WERI-Rb-1 (cell line): Measurements from ENCODE around the gene GSTT2.

Experiments
- DNase-seq: peaks from one replicate; pipeline ENCODE4 v3.0.0-alpha.2; 2020
- H3K27ac ChIP-seq: fragments of 250-450 bp; sonication (Bioruptor Pico); 2 replicates; pipeline ENCODE4 v1.5.1; 2020; ENCODE audit warnings: mild to moderate bottlenecking, moderate library complexity
- H3K27me3 ChIP-seq: fragments of 250-450 bp; sonication (Bioruptor Pico); 2 replicates; pipeline ENCODE4 v1.5.1; 2021; ENCODE audit warnings: mild to moderate bottlenecking, low read depth, moderate library complexity; ENCODE audit not compliant: insufficient read depth, severe bottlenecking
- H3K36me3 ChIP-seq: fragments of 250-450 bp; sonication (Bioruptor Pico); 2 replicates; pipeline ENCODE4 v1.5.1; 2020; ENCODE audit warnings: mild to moderate bottlenecking, moderate library complexity
- H3K4me3 ChIP-seq: 2 replicates; pipeline ENCODE4 v1.5.1; 2011; ENCODE audit warnings: low read depth, mild to moderate bottlenecking, control low read depth, low read length
- H3K9me3 ChIP-seq: fragments of 250-450 bp; sonication (Bioruptor Pico); 2 replicates; pipeline ENCODE4 v1.5.1; 2021; ENCODE audit warnings: mild to moderate bottlenecking, moderate library complexity; ENCODE audit not compliant: severe bottlenecking
- CTCF ChIP-seq: IDR thresholded peaks from 2 replicates; pipeline ENCODE4 v1.5.1; 2011; ENCODE audit warnings: low read depth, mild to moderate bottlenecking, control low read depth, inconsistent platforms, low read length

GSTT2 gene

GRCh38 chr22:24010018-24010391 lies 30.1 kb downstream of the GSTT2 start:
- H3K4me3 ChIP-seq = no peak overlapping the region
- TF ChIP-seq CTCF = no peak
- H3K36me3 ChIP-seq = 0 out of 2 replicates have a peak, but pooled peaks cover 3% of the 10 kb centered on the region
- H3K27me3 ChIP-seq = no peaks in the 10 kb centered on the region
- H3K27ac ChIP-seq = no peak overlapping the region
- DNase-seq = no peak
- no peaks in the 10 kb centered on the region for H3K9me3 ChIP-seq

GRCh38 chr22:24011735-24012068 lies 31.8 kb downstream of the GSTT2 start:
- Histone ChIP-seq H3K4me3 (peak overlapping the region; percentile 98), H3K36me3 (peaks cover 6% of the 10 kb centered on the region), H3K27ac (peak overlapping the region; percentile 79), H3K9me3 (no peaks in the 10 kb centered on the region), H3K27me3 (no peaks in the 10 kb centered on the region)
- no peak for TF ChIP-seq CTCF
- peak; percentile 39 for DNase-seq

GRCh38 chr22:24016156-24016555 lies 36.2 kb downstream of the GSTT2 start:
- DNase-seq = no peak
- TF ChIP-seq CTCF = no peak
- Histone ChIP-seq H3K9me3 (no peaks in the 10 kb centered on the region), H3K27ac (no peak overlapping the region), H3K4me3 (no peak overlapping the region), H3K36me3 (peaks cover 12% of the 10 kb centered on the region), H3K27me3 (no peaks in the 10 kb centered on the region)

- DNase-seq = no peak
- H3K4me3 ChIP-seq = no peak overlapping the region
- peaks cover 8% of the 10 kb centered on the region for H3K36me3 ChIP-seq
- TF ChIP-seq CTCF = no peak
- H3K27ac ChIP-seq = no peak overlapping the region
- H3K9me3 ChIP-seq = no peaks in the 10 kb centered on the region
- H3K27me3 ChIP-seq = no peaks in the 10 kb centered on the region
These were observed 41.4 kb downstream of the GSTT2 start for GRCh38 chr22:24021304-24021703.

- DNase-seq = no peak
- H3K9me3 ChIP-seq = no peaks in the 10 kb centered on the region
- no peaks in the 10 kb centered on the region; the same call in 1 of the 2 replicates for H3K36me3 ChIP-seq
- no peak overlapping the region for H3K27ac ChIP-seq
- H3K27me3 ChIP-seq = no peaks in the 10 kb centered on the region
- TF ChIP-seq CTCF = no peak
- H3K4me3 ChIP-seq = no peak overlapping the region
These were observed 43.4 kb downstream of the GSTT2 start for GRCh38 chr22:24023204-24023789.

GRCh38 chr22:24024354-24024753 lies 44.4 kb downstream of the GSTT2 start:
- TF ChIP-seq CTCF = no peak
- Histone ChIP-seq H3K27me3 (no peaks in the 10 kb centered on the region), H3K36me3 (no peaks in the 10 kb centered on the region; the same call in 1 of the 2 replicates), H3K4me3 (no peak overlapping the region), H3K9me3 (no peaks in the 10 kb centered on the region), H3K27ac (no peak overlapping the region)
- no peak for DNase-seq
